Vagina (tissue), 2 donors: ENCODE results near the gene KIAA1549. TPM values are rescaled to one million over a fixed set of nuclear protein-coding genes. Genes with fewer than 3 reads are reported as not detected.
A peak's percentile ranks its signal among the peaks of the same experiment; 100 is the strongest.

Experiments
- DNase-seq, 2 donors: peaks; one replicate each; pipeline ENCODE4 v3.0.0-alpha.2; 2017; ENCODE audit errors: extremely low spot score in 2 of 2
- H3K27ac ChIP-seq: fragments of 200-600 bp; sonication (generic); one replicate; pipeline ENCODE4 v1.5.1; 2019
- H3K27me3 ChIP-seq: fragments of 200-600 bp; sonication (generic); one replicate; pipeline ENCODE4 v1.5.1; 2019
- H3K36me3 ChIP-seq, 2 donors: fragments of 200-600 bp; sonication (generic); one replicate each; pipeline ENCODE4 v1.5.1; 2017 to 2019
- H3K4me1 ChIP-seq: fragments of 200-600 bp; sonication (generic); one replicate; pipeline ENCODE4 v1.5.1; 2019
- H3K4me3 ChIP-seq, 2 donors: fragments of 200-600 bp; sonication (generic); 1 replicate in 1 of 2; 2 replicates in 1 of 2; pipeline ENCODE4 v1.5.1; 2016 to 2019
- H3K9me3 ChIP-seq: fragments of 200-600 bp; sonication (generic); one replicate; pipeline ENCODE4 v1.5.1; 2019
- POLR2A ChIP-seq, 2 donors: fragments of 450-650 bp; IDR thresholded peaks; one replicate each; pipeline ENCODE4 v1.6.1; 2017; ENCODE audit warnings: antibody characterized with exemption in 2 of 2, mild to moderate bottlenecking in 2 of 2, moderate library complexity in 2 of 2
- POLR2AphosphoS5 ChIP-seq, 2 donors: sonication (generic); formaldehyde crosslinking; IDR thresholded peaks; one replicate each; pipeline ENCODE4 v1.9.0; 2017; ENCODE audit warnings: antibody characterized with exemption in 2 of 2, mild to moderate bottlenecking in 2 of 2, low read depth in 1 of 2; ENCODE audit not compliant: insufficient read depth in 1 of 2
- intact Hi-C: fragments of 100-400 bp; cut with DNase I; formaldehyde crosslinking; loops from one replicate; pipeline ENCODE4 v1.15.1; 2023
- total RNA-seq: library from RNA; depleted of rRNA; stranded (reverse); fragments of >200 nt; gene quantifications from one replicate; pipeline ENCODE4 v1.2.3, GENCODE V29; 2016
- TF ChIP-seq, protein P1 (sequence below), 3 experiments: fragments of 450-650 bp in 2 of 3; fragments of 200-600 bp in 1 of 3; sonication (generic) in 1 of 3; IDR thresholded peaks; one replicate each; pipeline ENCODE4 v1.5.1; 2017 to 2019; ENCODE audit warnings: antibody characterized with exemption in 3 of 3, mild to moderate bottlenecking in 2 of 3, moderate library complexity in 2 of 3

The KIAA1549 gene
- total RNA-seq, 1 donor from 2014 or later: 2.9 TPM

DNA sequence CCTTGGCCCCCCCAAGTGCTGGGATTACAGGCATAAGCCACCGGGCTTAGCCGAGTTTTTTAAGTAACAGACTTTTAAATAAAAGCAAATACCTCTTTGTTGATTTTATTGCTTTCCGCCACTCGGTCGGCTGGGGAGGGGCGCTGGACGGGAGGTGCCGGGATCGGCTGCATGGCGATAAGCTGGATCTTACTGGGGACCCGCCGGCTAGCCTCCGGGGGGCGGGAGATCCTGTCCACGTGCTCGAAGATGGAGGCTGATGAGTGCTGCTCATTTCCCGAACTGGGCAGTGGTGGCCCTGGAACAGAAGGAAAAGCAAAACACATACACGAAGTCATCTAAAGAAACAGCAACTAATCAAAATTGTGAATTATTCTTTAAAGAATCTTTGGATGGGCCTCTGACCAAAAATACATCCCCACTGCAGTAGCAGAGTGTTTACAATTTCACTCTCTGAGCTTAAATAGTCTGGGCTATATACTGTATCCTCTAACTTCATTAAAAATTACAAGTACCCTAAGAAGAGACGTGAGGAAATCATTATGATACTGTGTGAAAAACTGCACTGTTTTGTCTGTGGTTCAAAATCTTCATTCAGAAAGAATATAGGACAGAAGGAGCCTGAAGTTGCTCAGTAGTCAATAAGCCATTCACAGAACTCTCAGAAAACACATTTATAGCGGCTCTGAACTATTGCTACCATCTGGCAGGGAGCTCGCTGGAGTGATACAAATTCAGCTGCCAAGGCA is 110.0 kb downstream of the KIAA1549 start:
- TF ChIP-seq POLR2AphosphoS5 (IDR thresholded peaks at IDR 0.05; ENCODE audit: insufficient read depth in 1 of 2, low read depth in 1 of 2): no peak
- TF ChIP-seq, protein P1, sequence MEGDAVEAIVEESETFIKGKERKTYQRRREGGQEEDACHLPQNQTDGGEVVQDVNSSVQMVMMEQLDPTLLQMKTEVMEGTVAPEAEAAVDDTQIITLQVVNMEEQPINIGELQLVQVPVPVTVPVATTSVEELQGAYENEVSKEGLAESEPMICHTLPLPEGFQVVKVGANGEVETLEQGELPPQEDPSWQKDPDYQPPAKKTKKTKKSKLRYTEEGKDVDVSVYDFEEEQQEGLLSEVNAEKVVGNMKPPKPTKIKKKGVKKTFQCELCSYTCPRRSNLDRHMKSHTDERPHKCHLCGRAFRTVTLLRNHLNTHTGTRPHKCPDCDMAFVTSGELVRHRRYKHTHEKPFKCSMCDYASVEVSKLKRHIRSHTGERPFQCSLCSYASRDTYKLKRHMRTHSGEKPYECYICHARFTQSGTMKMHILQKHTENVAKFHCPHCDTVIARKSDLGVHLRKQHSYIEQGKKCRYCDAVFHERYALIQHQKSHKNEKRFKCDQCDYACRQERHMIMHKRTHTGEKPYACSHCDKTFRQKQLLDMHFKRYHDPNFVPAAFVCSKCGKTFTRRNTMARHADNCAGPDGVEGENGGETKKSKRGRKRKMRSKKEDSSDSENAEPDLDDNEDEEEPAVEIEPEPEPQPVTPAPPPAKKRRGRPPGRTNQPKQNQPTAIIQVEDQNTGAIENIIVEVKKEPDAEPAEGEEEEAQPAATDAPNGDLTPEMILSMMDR (IDR thresholded peaks at IDR 0.05): no peak
- TF ChIP-seq POLR2A (IDR thresholded peaks at IDR 0.05): no peak
- intact Hi-C loops: no loop called here

DNA sequence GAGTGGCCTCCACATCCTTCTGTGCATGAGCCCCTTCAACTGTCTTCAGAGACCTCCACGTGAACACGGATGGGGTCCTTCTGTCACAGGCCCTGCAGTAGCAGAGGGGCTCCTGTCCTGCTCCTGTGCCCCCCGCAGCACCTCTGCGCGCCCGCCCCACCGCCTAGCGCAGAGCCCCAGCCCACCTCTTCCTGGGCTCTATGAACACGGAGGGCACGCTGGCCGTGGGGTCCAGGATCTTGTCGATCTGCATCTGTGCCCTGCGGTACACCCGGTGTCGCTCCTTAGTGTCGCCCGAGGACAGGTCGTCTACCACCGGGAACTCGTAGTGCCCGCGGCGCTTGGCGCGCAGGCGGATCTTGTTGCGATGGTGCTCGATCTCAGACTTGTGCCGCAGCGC is 111.8 kb downstream of the KIAA1549 start:
- Histone ChIP-seq H3K27ac (no peak overlapping the region), H3K27me3 (no peaks in the 10 kb centered on the region), H3K36me3 (peaks cover 0 to 3% of the 10 kb centered on the region in 2 donors), H3K4me3 (no peak overlapping the region), H3K4me1 (no peaks in the 10 kb centered on the region), H3K9me3 (no peaks in the 10 kb centered on the region)
- no peak for TF ChIP-seq POLR2AphosphoS5 (IDR thresholded peaks at IDR 0.05; ENCODE audit: insufficient read depth in 1 of 2, low read depth in 1 of 2)
- TF ChIP-seq POLR2A (IDR thresholded peaks at IDR 0.05): no peak
- TF ChIP-seq, protein P1 (IDR thresholded peaks at IDR 0.05): no peak
- peak in 1 of 2 donors; percentile 42 for DNase-seq
- intact Hi-C loops: no loop called here

More for the DNA sequence above, 110.0 kb downstream of the KIAA1549 start:
- no peak overlapping the region for H3K4me3 ChIP-seq
- H3K36me3 ChIP-seq: peaks cover 0 to 3% of the 10 kb centered on the region in 2 donors
- no peak for DNase-seq
- no peaks in the 10 kb centered on the region for H3K4me1 ChIP-seq
- no peaks in the 10 kb centered on the region for H3K27me3 ChIP-seq
- no peaks in the 10 kb centered on the region for H3K9me3 ChIP-seq
- no peak overlapping the region for H3K27ac ChIP-seq

DNA sequence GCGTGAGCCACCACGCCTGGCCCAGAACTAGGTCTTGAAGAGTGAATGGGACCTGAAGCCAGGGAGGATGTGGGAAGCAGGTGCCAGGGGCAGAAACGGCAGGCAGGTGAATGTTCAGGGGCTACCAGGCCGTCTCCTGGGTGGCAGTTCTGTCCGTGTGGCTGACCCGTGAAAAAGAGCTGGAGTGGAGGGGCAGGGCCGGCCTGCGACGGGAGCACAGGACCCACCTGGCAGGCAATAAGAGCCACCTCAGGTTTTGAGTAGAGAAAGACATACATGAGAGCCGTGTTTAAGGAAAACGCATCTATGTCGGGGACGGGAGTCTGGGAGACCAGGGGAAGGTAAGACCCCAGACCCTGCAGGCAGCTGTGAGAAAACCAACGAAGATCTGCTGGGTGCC is 112.5 kb downstream of the KIAA1549 start:
- Histone ChIP-seq H3K4me3 (no peak overlapping the region), H3K9me3 (no peaks in the 10 kb centered on the region), H3K27ac (no peak overlapping the region), H3K36me3 (peaks cover 0 to 3% of the 10 kb centered on the region in 2 donors), H3K4me1 (no peaks in the 10 kb centered on the region), H3K27me3 (no peaks in the 10 kb centered on the region)
- no peak for TF ChIP-seq POLR2AphosphoS5 (IDR thresholded peaks at IDR 0.05; ENCODE audit: insufficient read depth in 1 of 2, low read depth in 1 of 2)
- TF ChIP-seq POLR2A (IDR thresholded peaks at IDR 0.05): no peak
- TF ChIP-seq, protein P1 (IDR thresholded peaks at IDR 0.05): no peak
- peak in 1 of 2 donors; percentile 74 for DNase-seq
- intact Hi-C loops: no loop called here

DNA sequence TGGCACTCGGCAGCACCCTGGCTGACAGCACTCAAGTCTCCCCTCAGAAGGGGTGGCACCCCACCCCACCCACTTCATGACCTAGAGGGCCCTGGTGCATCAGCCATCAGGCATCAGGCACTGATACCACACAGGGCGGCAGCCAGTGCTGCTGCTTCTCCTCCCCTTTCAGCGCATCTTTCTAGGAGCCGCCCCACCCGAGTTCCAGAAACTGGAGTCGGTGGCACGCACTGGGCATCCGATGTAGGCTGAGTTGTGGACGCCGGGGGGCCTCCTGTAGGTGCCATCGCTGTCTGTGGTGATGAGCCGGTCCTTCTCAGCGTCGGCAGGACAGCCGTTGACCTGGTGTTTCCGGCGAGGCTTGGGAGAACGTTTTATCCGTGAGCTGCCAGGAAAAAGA is 113.4 kb downstream of the KIAA1549 start:
- Histone ChIP-seq H3K36me3 (peaks cover 0 to 3% of the 10 kb centered on the region in 2 donors), H3K27me3 (no peaks in the 10 kb centered on the region), H3K27ac (no peak overlapping the region), H3K4me3 (no peak overlapping the region), H3K9me3 (no peaks in the 10 kb centered on the region), H3K4me1 (no peaks in the 10 kb centered on the region)
- peak in 1 of 2 donors; percentile 72 for DNase-seq
- intact Hi-C loops: no loop called here
- TF ChIP-seq POLR2AphosphoS5 (IDR thresholded peaks at IDR 0.05; ENCODE audit: insufficient read depth in 1 of 2, low read depth in 1 of 2): no peak
- no peak for TF ChIP-seq POLR2A (IDR thresholded peaks at IDR 0.05)
- TF ChIP-seq, protein P1 (IDR thresholded peaks at IDR 0.05): no peak

DNA sequence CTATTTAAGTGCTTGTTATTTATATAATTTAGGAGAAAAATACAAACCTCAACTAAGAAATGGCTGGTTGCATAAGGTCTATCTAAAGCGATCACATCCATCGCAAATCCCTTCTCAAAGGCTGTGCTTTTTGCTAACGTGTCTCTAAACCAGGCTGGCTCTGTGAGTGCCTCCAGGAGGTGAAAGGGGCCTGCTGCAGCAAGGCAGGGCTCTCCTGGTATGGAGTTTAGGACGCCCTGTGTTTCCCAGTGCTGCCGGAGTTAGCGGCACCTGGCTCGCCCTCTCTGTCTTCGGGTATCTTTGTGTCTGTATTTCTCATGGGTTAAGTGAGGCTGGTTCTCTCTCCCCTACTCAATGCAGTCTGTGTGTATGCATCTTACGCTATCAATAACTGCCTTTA is 114.8 kb downstream of the KIAA1549 start:
- intact Hi-C loops: no loop called here
- H3K4me3 ChIP-seq: no peak overlapping the region
- DNase-seq: no peak
- H3K4me1 ChIP-seq: no peaks in the 10 kb centered on the region
- no peaks in the 10 kb centered on the region for H3K9me3 ChIP-seq
- H3K36me3 ChIP-seq: peaks cover 0 to 3% of the 10 kb centered on the region in 2 donors
- H3K27ac ChIP-seq: no peak overlapping the region
- H3K27me3 ChIP-seq: no peaks in the 10 kb centered on the region
- TF ChIP-seq POLR2AphosphoS5 (IDR thresholded peaks at IDR 0.05; ENCODE audit: insufficient read depth in 1 of 2, low read depth in 1 of 2) (no peak), POLR2A (IDR thresholded peaks at IDR 0.05) (no peak)
- TF ChIP-seq, protein P1 (IDR thresholded peaks at IDR 0.05): no peak
